Epithelial cell of proximal tubule (primary cell): ENCODE data around the gene MPIG6B. TPM values are rescaled to one million over a fixed set of nuclear protein-coding genes. Genes with fewer than 3 reads are reported as not detected.

Source experiments
- DNase-seq: peaks from one replicate; pipeline ENCODE4 v3.0.0-alpha.2; 2011; ENCODE audit warnings: low read depth
- H3K4me3 ChIP-seq: 2 replicates; pipeline ENCODE4 v1.5.1; 2011; ENCODE audit warnings: low read depth, mild to moderate bottlenecking, low read length
- CTCF ChIP-seq: conservative IDR thresholded peaks from 2 replicates; pipeline ENCODE4 v1.5.1; 2012; ENCODE audit warnings: low read depth, mild to moderate bottlenecking, low read length
- total RNA-seq: library from RNA; depleted of rRNA; stranded (reverse); fragments of >200 nt; gene quantifications from 2 replicates; pipeline ENCODE4 v1.2.3, GENCODE V29; 2015

The MPIG6B gene
- total RNA-seq, 1 donor from 2014 or later, result not detected

GRCh38 chr6:31750411-31751022 lies 27.3 kb downstream of the MPIG6B start:
- TF ChIP-seq CTCF, result no peak
- H3K4me3 ChIP-seq, result no peak overlapping the region
- DNase-seq, result no peak

DNA sequence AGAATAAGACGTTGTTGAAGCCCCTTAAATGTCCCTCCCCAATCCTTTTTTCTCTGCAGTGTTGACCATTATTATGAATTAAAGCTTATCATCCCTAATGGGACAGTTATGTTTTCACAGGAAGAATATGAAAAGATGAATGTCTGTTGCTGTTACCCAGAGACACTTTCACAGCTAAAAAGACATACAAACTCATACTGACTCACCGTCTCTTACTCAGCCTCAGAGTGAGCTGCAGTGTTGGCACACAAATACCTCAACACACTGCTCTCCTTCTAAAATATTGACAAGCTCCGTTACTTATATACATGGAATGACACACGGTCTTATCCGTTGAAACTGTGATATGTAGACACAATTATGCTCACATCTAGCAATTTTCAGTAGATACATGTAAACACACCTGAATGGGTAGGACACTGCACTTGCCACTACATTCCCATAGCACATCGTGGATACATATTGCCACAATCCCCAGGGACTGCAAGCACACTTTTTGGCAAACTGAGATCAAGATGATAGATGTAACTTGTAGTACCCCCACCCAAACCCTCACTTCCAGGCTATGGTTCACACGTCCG lies 29.7 kb downstream of the MPIG6B start:
- no peak overlapping the region for H3K4me3 ChIP-seq
- TF ChIP-seq CTCF, result no peak
- DNase-seq, result no peak

- DNase-seq, result no peak
Observed at GRCh38 chr6:31758281-31758680, 35.1 kb downstream of the MPIG6B start.

GRCh38 chr6:31760790-31761189 lies 37.6 kb downstream of the MPIG6B start:
- no peak for DNase-seq
- TF ChIP-seq CTCF, result no peak
- H3K4me3 ChIP-seq, result no peak overlapping the region

More at GRCh38 chr6:31758281-31758680, 35.1 kb downstream of the MPIG6B start:
- TF ChIP-seq CTCF, result no peak
- no peak overlapping the region for H3K4me3 ChIP-seq

GRCh38 chr6:31761343-31761742 lies 38.2 kb downstream of the MPIG6B start:
- no peak overlapping the region for H3K4me3 ChIP-seq
- TF ChIP-seq CTCF, result no peak
- no peak for DNase-seq

- no peak within 1 kb of the TSS for H3K4me3 ChIP-seq
- TF ChIP-seq CTCF, result no peak
- no peak for DNase-seq
Observed at GRCh38 chr6:31762356-31762755, 39.2 kb downstream of the MPIG6B start, which contains the start of gene SAPCD1. Gene SAPCD1 (plus strand): TSS chr6:31762656. CDS start chr6:31763055, 399 bp downstream.
